GM18505 (cell line): ENCODE results near the gene SLC2A4RG.

ENCODE experiments used
- ATAC-seq: cut with Tn5 transposase; IDR thresholded peaks from one replicate; pipeline ENCODE4 v1.9.1; 2021; ENCODE audit not compliant: unreplicated experiment
- POLR2A ChIP-seq: IDR thresholded peaks from 4 replicates; pipeline ENCODE4 v1.6.1; 2011; ENCODE audit warnings: borderline replicate concordance; ENCODE audit not compliant: insufficient read depth, insufficient read length; ENCODE audit errors: extremely low read depth

SLC2A4RG gene

DNA sequence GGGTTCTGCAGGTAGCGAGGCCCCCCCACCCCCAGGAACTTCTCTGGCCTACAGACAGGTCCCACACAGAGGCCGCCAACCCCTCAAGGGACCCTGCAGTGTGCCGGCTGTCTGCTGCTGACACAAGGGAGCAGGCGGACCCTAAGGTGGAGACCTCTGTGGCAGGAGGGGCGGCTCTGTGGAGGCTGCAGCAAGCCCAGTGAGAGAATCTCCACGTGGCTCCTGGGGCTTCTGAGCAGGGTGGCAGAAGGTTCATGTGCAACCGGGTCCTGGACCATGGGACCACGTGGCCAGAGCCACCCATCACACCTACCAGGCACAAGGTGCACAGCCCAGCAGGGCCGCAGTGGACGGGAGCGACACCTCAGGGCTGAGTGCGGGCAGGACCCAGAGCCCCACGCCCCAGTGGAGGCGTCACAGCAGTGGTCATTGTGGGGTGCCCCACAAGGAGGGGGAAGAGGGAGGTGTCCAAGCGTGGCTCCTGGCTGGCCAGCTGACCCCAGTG is 36.1 kb upstream of the SLC2A4RG start:
- no peak for ATAC-seq
- TF ChIP-seq POLR2A, result no peak

DNA sequence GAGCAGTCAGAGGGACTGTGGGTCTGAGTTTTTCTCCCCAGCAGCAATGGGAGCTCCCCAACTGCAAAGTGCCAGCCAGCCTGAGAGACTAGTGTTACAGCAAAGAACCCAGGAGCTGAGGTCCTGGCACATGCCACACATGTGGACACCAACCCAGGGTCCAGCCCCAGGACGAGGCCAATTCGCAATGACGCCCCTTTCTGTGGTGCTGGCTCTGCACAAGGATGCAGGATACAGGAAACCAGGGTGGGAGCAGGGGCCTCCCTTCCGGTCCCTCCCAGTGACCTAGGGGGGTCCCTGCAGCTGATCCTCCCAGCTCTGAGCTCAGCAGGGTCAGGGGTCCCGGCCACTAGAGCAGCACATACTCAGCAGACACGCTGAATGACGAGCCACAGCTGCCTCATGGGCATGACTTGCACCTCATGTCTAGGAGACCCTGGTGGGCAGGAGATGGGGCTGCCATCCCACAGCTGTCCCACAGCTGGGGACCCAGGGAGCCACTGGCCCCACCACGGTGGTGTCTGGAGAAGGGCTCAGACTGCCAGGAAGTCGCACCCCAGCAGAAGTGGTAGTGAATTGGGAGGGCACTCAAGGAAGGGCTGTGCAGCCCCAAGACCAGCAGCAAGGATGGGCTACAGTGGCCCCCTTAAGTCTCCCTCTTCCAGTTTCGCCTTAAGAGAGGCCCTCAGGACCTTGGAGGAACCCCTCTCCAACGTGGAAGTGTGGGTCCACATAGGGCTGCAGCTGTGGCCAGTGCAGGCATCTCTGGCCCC is 35.4 kb upstream of the SLC2A4RG start:
- no peak for TF ChIP-seq POLR2A
- no peak for ATAC-seq

DNA sequence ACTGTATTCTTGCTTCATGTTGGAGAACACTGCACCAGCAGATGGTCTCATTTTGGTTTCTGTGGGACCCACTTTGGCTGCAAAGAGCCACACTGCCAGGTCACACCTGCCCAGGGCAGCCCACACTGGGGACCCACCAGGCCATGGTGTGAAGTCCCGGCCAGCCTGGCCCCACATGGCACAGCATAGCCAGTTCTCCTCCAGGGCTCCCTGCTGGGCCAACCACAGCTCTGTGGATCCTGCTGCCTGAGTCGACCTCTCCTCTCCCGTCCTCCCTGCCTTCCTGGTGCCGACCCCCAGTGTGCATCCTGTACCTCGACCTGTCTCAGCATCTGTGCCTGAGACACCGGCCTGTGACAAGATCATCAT is 34.8 kb upstream of the SLC2A4RG start:
- no peak for ATAC-seq
- TF ChIP-seq POLR2A, result no peak

DNA sequence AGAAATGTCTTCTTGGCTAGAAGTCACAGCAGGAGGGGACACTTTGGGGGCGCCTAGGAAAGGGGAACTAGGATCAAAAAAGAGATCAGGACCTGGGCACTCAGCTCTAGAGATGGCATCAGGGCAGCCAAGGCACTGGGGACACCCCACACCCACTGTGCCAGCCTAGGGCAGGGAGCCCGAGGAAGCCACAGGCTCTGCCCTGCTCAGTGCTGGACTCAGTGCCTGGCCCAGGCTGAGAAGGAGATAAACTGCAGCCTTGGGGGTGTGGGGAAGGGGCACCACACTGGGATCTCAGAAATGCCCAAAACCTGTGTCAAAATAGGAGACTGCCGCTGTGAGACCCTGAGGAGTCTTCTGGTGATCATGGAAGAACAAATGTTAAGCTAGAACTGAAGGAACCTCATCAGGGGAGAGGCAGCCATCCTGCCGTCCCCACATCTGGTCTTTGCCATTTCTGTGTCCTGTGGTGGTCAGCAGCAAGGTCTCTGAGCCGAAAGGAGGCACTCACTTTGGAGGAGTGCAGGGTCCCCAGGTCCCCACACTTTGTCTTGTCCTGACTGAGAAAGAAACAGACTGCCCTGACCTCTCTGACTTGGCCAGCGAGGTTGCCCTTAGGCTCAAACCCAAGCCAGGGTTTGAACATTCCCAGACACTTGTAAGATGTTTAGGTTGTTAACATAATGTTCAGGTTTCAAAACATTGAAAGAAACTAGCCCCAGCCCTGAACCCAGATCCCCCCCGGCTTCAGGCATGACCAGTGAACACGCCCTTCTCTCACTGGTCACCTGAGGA is 34.1 kb upstream of the SLC2A4RG start:
- no peak for TF ChIP-seq POLR2A
- no peak for ATAC-seq

DNA sequence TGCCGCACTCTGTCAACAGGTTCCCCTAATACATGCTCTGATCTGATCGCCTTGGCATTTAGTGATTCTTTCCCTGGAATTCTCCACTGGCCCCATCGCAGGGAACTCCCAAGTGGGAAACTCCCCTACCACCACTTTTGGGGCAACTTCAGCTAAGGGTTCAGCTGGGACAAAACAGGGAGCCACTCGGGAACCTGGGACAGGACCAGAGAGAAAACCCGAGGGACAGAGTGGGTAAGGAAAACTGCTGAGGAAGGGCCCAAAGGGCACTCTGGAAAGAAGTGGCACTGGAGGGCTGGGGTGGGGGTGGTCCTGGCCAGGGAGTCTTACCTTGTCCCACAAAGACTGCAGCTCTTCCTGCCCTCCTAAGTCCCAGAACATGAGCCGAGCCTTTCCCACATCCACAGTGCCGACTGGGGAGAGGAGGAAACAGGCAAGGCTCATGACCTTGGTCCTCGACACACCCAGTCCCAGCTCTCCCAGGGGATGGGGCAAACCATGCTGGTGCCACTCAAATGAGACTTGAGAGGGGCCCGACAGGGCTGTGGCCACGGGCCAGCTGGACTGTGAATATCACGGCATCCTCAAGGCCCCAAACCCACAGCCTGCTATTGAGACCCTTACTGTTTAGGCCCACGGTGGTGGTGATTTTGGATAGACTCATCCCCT is 33.4 kb upstream of the SLC2A4RG start:
- no peak for TF ChIP-seq POLR2A
- no peak for ATAC-seq

DNA sequence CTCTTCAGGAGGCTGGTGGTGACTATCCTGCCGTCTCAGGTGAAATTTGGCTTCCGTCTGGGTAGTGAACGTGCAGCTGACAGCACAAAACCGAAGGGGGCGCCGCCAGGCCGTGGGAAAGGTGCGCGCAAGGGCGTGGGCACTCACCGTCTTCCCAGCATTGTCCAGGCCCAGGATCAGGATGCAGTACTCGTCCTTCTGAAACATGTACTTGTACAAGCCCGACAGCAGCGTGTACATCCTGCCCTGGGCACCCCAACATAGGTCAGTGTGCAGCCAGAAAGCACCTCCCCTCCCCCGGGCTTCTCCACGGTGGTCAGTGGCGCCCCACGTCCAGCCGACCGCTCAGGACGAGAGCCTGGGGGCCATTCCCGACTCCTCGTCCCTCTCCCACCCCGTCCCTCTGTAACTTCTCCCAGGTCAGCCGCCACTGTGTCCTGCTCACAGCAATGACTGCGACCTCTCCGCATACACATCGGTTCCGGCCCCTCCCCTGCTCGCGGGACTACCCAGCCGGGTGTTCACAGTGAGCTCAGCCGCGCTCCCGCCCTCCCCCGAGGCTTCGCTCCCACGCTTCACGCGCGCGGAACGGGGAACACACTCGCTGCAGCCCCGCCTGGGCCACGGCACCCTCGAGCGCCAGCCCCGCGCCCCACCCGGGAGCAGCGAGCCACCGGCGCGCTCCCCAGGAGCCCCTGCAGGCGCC is 32.6 kb upstream of the SLC2A4RG start:
- peak; percentile 10 for ATAC-seq
- no peak for TF ChIP-seq POLR2A

DNA sequence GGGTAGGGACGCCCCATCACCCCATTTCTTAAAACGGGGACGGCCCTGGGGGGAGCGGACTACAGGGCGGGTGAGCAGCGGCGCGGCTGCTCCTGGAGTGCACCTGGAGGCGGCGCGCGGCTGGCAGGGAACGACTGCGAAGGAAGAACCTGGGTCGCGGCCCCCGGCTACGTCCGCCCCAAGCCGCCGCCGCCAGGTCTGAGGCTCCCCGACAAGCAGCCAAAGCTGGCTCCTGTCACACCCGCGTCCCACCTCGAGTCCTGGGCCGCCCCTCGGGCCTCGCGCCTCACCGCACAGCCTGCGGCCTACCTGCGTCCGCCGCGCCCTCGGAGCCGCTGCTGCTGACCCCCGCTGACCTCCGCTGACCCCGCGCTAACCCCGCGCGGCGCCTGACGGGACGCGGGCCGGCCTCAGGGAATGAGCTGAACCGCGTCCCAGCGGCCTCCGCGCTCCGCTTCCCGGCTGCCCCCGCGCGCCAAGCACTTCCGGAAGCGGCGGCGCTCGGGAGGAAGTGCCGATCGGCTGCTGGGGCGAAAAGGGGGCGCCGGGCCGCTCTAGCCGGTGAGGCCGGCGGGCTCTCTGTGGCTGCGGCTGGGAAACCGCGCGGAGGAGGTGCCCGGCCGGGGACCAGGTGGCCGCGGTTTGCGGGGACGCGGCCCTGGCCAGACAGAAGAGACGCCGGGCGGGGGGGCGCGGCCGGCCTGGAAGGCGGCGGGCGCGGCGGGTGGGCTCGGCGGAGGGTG is 31.8 kb upstream of the SLC2A4RG start, which contains the start of the genes ARFRP1 and ZGPAT:
ARFRP1 (minus strand) TSS at position 419 of the 743 bp plus-strand sequence. CDS start 885 bp downstream, outside the sequence.
ZGPAT (plus strand) TSS at position 482 of the 743 bp plus-strand sequence. CDS start 542 bp downstream, outside the sequence.
- peak; percentile 70 for ATAC-seq

DNA sequence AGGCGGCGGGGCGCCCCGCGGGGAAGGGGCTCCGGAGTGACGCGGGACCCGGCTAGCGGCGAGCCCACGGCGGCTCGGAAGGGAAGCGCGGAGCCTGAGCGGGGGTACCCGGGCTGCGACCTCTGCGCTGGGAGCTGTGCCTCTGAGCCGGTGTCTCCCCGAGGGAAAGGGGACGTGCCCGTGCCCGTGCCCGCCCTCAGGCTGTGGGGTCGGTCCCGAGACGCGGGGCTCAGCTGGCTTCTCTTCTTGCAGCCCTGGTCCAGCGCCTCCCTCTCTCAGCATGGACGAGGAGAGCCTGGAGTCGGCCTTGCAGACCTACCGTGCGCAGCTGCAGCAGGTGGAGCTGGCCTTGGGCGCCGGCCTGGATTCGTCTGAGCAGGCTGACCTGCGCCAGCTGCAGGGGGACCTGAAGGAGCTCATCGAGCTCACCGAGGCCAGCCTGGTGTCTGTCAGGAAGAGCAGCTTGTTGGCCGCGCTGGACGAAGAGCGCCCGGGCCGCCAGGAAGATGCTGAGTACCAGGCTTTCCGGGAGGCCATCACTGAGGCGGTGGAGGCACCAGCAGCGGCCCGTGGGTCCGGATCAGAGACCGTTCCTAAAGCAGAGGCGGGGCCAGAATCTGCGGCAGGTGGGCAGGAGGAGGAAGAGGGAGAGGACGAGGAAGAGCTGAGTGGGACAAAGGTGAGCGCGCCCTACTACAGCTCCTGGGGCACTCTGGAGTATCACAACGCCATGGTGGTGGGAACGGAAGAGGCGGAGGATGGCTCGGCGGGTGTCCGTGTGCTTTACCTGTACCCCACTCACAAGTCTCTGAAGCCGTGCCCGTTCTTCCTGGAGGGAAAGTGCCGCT is 31.1 kb upstream of the SLC2A4RG start:
- ATAC-seq, result peak; percentile 19
- TF ChIP-seq POLR2A, result no peak

More for the DNA sequence above, 31.8 kb upstream of the SLC2A4RG start, which contains the start of the genes ARFRP1 and ZGPAT:
- TF ChIP-seq POLR2A, result peak; percentile 74

DNA sequence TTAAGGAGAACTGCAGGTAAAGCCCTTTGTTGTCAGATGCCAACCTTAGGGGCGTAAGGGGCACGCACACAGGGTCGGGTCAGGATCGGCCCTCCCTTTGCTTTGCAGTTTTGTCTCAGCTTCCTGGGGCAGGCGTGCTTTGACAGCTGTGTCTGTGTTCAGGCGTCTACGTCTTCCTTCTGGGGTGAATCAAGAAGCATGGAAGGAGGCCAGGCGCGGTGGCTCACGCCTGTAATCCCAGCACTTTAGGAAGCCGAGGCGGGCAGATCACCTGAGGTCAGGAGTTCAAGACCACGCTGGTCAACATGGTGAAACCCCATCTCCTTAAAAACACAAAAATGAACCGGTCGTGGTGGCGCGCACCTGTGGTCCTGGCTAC is 30.4 kb upstream of the SLC2A4RG start:
- TF ChIP-seq POLR2A, result no peak
- no peak for ATAC-seq

DNA sequence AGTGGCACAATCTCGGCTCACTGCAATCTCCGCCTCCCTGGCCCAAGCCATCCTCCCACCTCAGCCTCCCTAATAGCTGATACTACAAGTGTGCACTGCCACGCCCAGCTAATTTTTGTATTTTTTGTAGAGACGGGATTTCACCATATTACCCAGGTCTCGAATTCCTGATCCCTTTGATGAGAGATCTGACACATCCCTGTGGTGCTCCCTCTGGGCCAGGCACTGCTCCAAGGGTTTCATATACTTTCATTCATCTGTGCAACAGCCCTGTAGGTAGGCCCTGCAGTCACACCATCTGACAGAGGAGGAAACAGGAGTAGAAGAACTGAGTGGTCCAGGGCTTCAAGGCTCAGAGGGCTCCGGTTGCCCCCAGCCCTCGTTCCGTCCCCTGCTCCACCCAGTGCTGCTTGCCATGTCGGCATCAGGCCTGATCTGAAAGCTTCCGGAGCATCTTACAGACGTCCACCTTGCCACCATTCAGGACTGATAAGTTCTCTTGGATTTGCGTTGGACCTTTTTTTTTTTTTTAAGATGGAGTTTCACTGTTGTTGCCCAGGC is 28.4 kb upstream of the SLC2A4RG start:
- ATAC-seq, result no peak

DNA sequence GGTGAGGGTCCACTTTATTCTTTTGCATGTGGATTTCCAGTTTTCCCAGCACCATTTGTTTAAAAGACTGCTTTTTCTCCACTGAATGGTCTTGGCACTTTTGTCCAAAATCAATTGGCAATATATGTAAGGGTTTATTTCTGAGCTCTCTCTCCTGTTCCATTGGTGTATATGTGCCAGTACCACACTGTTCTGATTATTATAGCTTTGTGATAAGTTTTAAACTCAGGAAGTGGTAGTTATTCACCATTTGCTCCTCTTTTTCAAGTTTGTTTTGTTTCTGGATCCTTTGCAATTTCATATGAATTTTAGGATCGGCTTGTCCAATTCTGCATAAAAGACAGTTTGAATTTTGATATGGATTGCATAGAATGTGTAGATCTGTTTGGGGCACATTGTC is 27.4 kb upstream of the SLC2A4RG start:
- ATAC-seq, result no peak
- TF ChIP-seq POLR2A, result no peak

More for the DNA sequence above, 28.4 kb upstream of the SLC2A4RG start:
- no peak for TF ChIP-seq POLR2A
